GM19238 (cell line): Measurements from ENCODE around the gene NCAPG2.
A peak's percentile ranks its signal among the peaks of the same experiment; 100 is the strongest.

Source experiments
- DNase-seq: peaks from one replicate; pipeline ENCODE4 v3.0.0; 2011; ENCODE audit warnings: low spot score; ENCODE audit not compliant: insufficient read length

The NCAPG2 gene

GRCh38 chr7:158704524-158705233, at the start of gene NCAPG2:
NCAPG2 (minus strand) TSS chr7:158704804; CDS start chr7:158701899, 2,905 bp downstream.
- DNase-seq = peak; percentile 94

- DNase-seq = no peak
Observed at GRCh38 chr7:158753900-158754299, 49.3 kb upstream of the NCAPG2 start.

GRCh38 chr7:158751751-158752150, 47.1 kb upstream of the NCAPG2 start:
- no peak for DNase-seq

- no peak for DNase-seq
Observed at GRCh38 chr7:158751199-158751598, 46.6 kb upstream of the NCAPG2 start.

GRCh38 chr7:158750702-158751101, 46.1 kb upstream of the NCAPG2 start:
- DNase-seq = no peak

GRCh38 chr7:158749396-158749795, 44.8 kb upstream of the NCAPG2 start:
- DNase-seq = no peak

GRCh38 chr7:158748335-158748734, 43.7 kb upstream of the NCAPG2 start:
- DNase-seq = no peak

- no peak for DNase-seq
Observed at GRCh38 chr7:158747408-158747807, 42.8 kb upstream of the NCAPG2 start.

- no peak for DNase-seq
Observed at GRCh38 chr7:158746957-158747356, 42.4 kb upstream of the NCAPG2 start.

- DNase-seq = no peak
Observed at GRCh38 chr7:158745057-158745715, 40.6 kb upstream of the NCAPG2 start.

- DNase-seq = no peak
Observed at GRCh38 chr7:158744070-158744469, 39.5 kb upstream of the NCAPG2 start.

- DNase-seq = no peak
Observed at GRCh38 chr7:158743219-158743618, 38.6 kb upstream of the NCAPG2 start.

GRCh38 chr7:158742065-158742821, 37.6 kb upstream of the NCAPG2 start:
- DNase-seq = no peak

GRCh38 chr7:158741294-158741666, 36.7 kb upstream of the NCAPG2 start:
- DNase-seq = no peak

GRCh38 chr7:158740657-158741293, 36.2 kb upstream of the NCAPG2 start:
- DNase-seq = no peak

GRCh38 chr7:158740013-158740656, 35.5 kb upstream of the NCAPG2 start:
- no peak for DNase-seq

- no peak for DNase-seq
Observed at GRCh38 chr7:158738841-158739240, 34.2 kb upstream of the NCAPG2 start.

- no peak for DNase-seq
Observed at GRCh38 chr7:158737064-158737695, 32.6 kb upstream of the NCAPG2 start.

GRCh38 chr7:158735935-158736334, 31.3 kb upstream of the NCAPG2 start:
- DNase-seq = no peak

- DNase-seq = no peak
Observed at GRCh38 chr7:158734861-158735260, 30.3 kb upstream of the NCAPG2 start.
